Measurements from ENCODE around the gene ZBTB7C.

The ZBTB7C gene

DNA sequence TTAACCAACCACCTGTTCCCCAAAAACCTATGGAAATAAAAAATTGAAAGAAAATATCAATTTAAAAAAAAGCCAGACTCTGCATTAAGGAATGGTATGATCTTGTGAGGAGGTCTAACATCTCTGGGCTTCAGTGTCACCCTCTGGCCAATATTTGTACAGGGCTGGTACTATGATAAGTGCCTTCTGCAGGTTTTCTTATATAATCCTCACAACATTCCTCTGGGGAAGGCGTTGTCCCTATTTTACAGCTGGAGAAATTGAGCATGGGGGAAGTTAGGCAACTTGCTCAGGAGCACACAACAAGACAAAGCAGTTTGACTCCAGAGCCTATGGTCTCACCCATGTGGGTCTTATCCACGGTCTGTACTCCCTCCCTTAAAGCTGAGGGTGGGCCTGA, 86.0 kb downstream of the ZBTB7C start:
- DNase-seq (ENCODE audit: low read depth), result no peak

DNA sequence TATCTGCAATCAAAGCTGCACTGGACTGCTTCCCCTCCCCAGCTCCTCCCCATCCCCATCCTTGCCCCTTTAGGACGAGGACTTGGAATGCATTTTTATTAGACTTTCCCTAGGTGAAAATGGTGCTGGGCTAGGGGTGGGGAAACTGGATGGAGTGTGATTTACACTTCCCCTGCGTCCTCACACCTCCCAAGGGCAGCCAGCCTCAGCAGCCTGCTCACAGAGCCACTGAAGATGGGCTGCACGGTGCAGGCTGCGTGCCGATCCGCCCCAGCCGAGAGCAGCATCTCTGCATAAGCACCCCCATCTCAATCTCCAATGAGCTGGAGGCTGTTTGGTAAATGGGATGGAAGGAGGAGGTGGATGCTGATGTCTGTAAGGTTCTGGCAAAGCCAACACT, 87.6 kb downstream of the ZBTB7C start:
- no peak for DNase-seq (ENCODE audit: low read depth)

DNA sequence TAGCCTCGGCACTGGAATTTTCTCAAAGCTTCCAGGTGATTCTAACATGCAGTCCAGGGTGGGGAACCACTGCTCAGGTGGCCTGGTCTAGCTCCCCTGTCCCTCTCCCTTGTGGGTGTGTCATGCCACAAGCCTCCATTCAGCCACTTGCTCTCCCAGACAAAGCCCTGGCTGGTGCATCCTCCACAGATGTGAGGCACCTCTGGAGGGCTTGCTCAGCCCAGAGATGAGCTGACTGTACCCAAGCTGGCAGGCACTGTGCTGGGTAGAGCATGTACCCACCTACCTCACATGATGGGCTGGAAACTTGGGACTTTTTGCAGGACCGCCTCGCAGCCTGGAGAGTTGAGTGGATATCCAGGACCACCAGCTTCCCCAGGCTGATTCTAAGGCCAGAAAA, 88.1 kb downstream of the ZBTB7C start:
- no peak for DNase-seq (ENCODE audit: low read depth)

DNA sequence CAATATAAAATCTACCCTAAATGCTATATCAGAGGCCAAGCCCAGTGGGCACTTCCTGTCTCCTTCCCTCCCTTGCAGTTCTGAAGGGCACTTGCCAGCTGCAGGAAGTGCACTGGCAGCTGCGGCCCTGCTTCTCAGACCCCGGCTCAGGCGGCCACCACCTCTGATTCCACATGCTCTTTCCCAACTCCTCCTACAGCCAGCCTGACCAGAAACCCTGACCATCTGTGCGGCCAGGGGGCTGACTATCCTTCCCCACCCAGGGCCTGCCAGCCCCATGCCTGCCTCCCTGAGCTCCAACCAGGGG, 88.6 kb downstream of the ZBTB7C start:
- DNase-seq (ENCODE audit: low read depth), result no peak

DNA sequence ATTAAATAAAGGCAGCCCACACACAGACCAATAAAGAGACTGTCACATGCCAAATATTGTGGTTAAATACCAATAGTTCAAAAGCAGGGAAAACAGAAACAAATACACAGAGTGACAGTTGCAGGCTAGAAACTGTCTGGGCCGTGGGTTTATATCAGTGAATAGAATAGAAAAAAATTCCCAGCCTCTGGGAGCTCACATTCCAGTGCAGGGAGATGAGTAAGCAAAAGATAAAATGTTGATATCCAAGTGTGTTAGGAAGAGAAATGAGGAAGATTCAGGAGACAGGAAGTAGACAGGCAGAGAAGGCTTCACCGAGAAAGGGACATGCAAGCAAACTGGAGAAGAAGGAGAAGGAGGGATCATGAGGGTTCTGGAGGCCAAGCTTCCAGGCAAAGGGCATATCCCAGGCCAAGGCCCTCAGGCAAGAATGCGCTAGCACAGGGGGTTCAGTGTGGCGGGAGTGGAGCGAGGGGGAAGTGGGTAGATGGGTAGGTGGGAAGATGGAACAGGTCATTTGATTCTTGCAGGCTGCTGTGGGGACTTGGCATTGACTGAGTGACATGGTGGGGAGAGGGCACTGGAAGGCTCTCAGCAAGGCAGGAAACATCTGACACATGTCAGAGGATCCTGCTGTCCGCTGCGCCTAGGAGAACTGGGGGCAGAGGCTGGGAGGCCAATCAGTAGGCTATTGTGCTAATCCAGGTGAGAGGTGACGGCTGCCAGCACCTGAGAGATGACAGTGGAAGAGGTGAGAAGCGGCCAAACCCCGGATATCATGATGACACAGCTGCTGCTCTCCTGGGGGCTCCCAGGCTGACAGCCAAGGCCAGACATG, 89.2 kb downstream of the ZBTB7C start:
- DNase-seq (ENCODE audit: low read depth), result no peak

DNA sequence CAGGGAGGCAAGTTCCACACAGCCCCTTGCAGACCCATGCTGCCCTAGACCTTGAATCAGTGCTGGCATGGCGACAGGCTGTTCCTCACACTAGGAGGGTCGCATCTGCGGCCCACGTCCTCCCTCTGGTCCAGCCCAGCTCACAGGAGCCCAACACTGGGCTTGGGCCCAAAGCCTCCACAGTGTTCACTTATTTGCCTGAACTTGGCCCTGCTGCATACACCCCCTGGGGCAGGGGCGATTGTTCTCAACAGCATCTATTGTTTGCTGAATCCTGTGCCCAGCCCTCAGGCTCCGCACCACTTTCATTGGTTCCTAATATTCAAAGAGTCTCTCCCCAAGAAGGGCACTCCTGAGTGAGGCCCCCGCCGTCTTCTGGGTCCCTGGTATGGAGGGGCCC, 90.7 kb downstream of the ZBTB7C start:
- no peak for DNase-seq (ENCODE audit: low read depth)

DNA sequence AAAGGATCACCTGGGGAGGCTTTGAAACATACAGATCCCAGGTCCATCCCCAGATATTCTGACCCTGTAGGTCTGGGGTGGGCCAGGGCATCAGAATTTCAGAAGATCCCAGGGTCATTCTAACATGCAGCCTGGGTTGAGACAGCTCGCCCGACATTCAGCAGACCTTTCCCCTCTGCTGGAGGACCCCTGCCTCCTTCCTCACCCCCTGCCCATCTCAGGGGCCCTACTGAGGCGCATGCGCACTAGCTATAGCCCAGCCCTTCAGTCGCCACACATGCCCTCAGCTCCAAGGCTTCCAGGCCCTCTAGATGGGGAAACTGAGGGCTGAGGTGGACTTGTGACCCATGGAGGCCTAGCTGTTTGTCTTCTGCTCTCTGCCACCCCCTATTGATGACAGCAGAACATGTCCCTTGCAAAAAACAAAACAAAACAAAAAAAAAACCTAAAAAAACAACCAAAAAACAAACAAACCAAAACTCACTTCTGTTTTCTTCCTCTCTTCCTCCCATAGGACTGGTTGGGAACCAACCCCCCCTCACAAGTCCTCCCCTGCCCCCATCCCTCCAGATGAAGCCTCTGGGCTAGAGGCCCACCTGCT, 91.3 kb downstream of the ZBTB7C start:
- DNase-seq (ENCODE audit: low read depth), result no peak

DNA sequence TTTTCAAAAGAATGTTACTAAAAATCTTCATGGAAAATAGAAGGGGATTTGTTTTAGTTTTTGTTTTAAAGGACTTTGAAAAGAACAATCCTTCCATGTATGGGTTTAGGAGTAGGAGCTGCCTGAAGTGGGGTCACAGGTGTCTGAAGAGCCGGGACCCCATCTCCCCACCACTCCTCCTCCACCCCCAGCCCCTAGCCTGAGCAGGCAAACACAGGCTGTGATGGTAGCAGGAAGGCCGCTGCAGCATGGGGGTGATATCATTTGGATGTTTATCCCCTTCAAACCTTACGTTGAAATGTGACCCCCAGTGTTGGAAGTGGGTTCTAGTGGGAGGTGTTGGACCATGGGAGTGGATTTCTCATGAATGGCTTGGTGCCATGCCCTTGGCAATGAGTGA, 93.0 kb downstream of the ZBTB7C start:
- no peak for DNase-seq (ENCODE audit: low read depth)

DNA sequence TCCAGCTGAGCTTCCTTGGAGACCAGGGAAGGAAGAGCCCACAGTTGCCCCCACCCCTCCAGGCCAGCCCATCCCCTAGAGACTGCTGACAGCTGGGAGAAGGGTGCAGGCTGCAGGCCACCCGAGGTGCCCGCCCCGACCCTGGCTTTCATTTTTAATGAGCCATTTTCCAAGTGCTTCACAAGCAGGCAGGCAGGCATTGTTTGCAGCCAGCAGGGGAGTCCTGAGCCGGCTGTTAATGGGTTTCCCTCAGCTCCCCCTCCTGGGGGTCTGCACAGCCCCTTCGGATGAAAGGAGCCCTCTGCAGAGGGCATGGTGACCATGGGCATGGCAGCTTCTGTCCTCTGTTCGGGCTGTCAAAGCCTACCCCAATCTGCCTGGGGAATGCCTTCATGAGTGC, 94.5 kb downstream of the ZBTB7C start:
- no peak for DNase-seq (ENCODE audit: low read depth)

DNA sequence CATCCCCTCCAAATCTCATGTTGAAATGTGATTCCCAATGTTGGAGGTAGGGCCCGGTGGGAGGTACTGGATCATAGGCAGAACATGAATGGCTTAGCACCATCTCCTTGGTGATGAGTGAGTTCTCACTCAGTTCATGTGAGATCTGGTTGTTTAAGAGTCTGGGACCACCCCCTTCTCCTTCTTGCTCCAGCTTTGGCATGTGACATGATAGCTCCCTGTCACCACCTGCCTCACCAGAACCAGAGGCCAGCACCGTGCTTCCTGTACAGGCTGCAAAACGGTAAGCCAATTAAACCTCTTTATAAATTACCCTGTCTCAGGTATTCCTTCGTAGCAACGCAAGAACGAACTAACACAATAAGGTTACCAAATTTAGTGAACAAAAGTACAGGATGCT, 95.4 kb downstream of the ZBTB7C start:
- no peak for DNase-seq (ENCODE audit: low read depth)

DNA sequence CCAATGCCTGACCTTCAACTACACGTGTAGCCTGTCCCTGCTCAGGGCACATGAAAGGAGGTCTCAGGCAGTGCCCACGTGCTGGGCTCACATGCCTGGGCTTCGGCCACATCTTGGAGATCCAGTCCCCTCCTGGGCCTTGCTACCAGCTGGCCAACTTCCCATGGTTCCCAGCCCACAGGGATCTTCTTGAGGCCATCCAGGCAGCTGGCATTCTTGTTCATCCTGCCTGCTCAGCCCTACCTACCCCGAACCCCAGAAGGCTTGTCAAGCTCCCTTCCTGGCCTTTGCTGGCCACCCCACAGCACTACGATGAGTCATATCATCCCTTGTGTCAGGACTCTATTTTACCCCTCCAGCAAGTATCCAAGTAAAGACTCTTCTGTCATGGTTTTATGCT, 97.1 kb downstream of the ZBTB7C start:
- no peak for DNase-seq (ENCODE audit: low read depth)

DNA sequence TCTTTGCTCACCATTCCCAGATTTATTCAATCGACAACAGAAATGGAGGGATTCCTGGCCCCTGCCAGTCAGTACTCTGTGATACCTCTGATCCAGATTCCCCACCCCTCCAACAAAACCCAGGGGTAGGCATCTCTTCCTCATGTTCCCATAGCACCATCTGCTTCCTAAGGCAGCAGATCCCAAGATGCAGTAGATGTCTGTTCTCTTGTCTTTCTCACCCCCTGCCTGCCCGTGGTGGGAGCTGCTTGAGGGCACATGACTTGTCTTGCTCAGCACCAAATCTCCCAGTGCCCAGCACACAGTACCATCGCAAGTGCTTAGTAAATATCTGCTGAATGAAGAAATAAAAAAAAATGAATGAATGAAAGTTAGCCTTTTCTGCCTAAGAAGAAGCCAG, 98.2 kb downstream of the ZBTB7C start:
- no peak for DNase-seq (ENCODE audit: low read depth)

DNA sequence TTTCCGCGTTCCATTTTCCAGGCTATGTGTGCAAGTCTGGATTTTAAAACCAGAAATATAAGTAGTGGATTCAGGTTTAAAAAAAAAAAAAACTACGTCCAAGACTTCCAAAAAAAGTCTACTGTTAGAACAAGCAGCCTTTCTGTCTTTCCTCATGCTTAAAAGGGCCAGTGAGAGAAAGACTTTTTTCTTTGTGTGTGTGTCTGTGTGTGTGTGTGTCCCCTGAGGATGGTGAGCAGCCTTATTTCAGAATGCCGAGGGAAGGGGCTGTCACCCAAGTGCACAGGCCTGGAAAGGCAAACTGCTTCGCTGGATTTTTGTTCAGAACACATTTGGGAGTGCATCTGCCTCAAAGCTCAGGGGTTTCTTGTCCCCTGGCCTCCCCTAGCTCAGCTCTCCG, 98.8 kb downstream of the ZBTB7C start:
- no peak for DNase-seq (ENCODE audit: low read depth)

DNA sequence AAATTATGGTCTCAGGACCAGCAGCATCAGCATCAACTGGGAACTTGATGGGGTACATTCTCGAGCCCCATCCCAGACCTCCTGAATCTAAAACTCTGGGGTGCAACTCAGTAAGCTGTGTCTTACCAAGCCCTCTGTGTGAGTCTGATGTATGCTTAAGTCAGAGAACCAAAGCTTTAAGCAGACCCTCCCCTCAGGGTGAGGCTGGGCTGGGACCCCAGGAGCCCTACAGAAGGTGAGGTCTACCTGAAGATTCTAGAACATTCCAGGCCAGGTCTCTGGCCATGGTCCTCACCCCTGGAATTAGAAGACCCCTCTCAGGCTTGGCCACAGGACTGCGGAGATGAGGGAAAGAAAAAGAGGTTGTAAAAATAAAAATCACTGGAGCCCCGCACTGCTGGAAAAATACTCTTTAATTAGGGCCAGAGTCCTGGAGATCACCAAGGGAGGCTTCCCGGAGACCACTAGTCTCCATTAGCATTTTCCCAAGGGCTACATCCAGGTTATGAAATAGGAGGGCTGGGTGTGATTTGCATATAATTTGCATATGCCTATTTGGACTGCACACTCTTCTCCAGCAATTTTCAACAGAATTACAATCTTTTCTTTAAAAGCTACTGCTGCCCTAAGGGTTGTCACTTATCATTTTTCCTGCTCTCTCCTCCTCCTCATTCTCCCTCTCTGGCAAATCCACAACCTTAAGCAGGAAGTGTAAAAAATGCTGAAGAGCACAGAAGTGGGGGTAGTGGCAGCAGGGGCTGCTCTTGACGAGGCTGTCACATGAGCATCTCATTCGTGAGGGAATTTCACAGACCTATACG, 100.2 kb downstream of the ZBTB7C start:
- no peak for DNase-seq (ENCODE audit: low read depth)

DNA sequence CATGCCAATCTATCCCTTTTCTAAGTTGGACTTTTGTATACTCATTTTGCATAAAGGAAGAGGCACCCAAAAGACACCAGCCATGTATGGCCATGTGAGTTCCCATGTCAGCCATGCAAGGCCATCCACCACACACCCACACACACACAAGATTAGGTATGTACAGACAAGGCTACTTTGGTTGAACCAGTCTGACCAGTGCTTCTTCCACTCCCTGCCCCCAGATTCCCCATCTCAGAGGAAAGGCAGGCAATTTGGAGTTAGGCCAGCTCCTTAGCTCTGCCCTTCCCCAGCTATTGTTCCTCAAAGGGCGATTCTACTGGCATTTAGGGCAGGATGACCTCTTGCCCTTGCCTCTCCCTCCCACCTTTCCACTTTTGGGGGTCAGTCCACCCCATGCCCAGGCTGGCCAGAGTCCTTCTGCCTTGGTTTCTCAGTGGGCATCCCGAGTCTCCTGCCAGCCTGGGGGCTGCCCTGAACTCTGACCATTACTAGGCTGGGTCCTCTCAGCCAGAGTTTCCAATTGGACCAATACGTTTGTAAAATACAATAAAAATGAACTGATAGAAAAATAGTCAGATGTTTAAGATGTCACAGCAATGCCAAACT, 101.1 kb downstream of the ZBTB7C start:
- no peak for DNase-seq (ENCODE audit: low read depth)

DNA sequence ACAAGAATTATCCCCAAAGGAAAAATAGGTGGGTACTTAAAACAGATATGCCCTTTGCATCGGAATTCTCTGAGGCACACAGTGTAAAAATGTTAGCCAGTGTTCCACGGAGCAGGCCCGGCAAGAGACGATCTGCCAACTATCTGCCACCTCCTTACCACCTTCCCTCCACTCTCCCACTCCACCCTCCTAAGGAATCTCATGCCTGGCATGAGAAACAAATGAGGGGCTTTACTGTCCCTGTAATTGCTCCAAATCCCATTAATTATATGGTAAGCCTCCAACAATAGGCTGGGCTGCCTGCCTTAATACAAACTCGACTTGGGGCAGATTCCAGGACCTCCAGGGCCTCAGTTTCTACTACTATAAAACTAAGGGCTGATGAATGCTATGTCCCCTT, 102.3 kb downstream of the ZBTB7C start:
- DNase-seq (ENCODE audit: low read depth), result no peak

DNA sequence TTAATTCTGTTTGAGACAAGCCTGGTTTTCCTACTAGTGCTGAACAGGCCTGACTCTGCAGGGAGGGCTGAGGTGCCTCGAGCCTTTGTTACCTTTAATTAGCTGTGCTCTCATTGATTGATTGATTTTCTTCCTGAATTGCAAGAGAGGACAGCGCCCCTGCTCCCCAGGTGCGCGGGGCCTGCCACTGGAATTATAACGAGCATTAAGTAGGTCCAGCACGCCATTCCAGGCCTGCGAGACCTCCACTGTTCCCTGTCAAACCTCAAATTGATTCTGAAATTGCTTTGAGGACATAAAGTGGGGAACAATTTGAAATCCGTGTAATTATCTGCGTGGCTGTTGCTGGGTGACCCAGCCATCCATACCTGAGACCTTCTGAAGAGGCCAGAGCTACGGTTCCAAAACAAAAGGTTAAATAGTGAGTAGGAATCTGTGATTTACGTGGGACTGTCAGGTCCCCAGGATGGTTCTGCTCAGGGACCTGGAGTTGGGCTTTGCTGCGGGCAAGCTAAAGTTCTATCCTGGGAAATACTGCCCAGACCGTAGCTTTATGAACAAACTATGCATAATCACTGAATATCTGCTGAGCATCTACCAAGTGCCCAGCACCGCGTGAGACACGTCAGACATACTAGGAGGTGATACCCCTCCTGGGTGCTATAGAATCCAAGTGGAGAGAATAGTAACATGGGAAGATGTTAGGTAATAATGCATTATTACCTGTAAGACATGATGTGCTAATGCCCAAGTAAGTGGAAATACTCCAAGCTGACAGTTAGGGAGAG, 104.1 kb downstream of the ZBTB7C start:
- DNase-seq (ENCODE audit: low read depth), result no peak

DNA sequence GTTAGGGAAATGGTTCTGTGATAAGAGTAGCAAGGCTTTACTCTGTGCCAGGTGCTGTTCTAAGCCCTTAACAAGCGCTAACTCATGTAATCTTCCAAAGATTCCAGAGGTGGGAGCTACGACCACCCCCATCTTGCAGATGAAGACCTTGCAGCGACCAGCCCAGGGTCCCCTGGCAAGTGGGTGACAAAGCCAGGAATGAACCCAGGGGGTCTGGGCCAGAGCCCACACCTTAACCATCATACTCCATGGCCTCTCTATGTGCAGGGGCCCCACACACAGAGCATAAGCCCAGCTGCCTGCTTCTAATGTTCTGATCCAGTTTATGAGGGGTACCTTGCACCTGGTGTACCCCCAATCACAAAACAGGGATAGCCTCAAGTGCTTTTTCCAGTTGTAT, 105.3 kb downstream of the ZBTB7C start:
- DNase-seq (ENCODE audit: low read depth), result no peak

DNA sequence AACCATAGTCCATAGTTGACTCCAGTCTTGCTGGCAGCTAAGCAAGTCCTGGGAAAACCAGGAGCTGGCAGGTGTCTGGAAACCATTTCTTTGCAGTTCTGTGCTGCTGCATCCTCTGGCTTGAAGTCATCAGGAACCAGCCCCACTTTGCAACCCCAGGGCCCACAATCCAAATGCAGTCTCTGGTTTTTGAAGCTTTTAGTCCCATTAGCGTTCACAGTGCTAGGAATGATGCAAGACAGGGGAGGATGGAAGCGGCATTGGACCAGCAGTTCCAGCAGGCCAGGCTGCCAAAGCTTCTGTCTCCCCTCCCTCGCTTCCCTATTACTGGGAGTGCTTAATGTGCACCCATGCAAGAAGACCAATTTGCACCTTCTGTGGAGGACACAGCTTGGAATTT, 106.4 kb downstream of the ZBTB7C start:
- DNase-seq (ENCODE audit: low read depth), result no peak

DNA sequence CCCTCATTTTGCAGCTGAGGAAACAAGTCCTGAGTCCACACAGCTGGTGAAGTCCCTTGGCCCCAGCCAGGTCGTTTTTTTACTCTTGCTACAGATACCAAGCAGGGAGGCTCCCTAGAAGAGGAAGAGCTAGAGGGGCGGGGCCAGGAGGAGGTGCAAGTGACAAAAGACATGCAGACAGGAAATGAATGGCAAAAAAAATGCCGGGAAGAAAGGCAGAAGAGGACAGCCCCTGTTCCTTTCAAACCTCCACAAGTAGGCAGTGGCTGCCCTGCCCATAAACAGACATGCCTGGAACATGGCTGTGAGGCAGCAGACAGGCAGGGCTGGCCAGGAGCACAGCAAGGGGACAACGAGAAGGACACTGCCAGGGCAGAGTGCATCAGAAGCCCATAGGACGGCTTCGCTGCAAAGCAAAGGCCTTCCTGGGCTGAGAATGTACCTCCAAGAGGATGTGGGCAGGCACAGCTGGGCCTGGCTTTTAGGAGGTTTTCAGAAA, 108.7 kb downstream of the ZBTB7C start:
- DNase-seq (ENCODE audit: low read depth), result no peak

DNA sequence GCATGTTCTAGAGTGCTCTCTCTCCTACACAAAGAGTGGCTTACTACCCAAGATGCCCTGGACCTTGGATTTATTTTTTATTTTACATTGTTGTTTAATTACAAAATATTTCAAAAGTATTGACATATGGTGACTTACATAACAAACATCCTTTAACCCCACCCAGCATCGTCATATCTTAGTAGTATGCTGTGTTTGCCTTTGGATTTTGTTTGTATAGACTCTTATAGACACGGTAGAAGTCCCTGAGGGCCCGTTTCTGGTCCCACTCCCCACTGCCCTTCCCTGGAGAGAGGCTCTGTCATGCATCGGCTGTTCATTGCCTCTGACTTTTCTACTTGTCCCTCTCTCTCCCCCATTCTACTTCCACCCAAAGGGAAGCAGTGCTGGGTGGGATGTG, 112.0 kb downstream of the ZBTB7C start:
- no peak for DNase-seq (ENCODE audit: low read depth)

DNA sequence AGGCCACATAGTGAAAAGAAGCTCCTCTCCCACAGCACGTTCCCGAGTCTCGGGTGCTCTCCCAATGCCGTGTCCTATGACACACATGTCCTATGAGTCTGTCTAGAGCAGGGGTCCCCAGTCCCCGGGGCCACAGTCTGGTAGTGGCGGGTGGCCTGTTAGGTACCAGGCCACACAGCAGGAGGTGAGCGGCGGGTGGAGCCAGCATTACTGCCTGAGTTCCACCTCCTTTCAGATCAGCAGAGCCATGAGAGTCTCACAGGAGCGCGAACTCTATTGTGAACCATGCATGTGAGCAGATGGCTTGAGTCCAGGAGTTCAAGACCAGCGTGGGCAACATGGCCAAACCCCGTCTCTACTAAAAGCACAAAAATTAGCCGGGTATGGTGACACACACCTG, 112.6 kb downstream of the ZBTB7C start:
- no peak for DNase-seq (ENCODE audit: low read depth)

Data from activated gamma-delta T cell treated with anti-CD3 and anti-CD28 coated beads, Interleukin-2, amount 50 U/mL, for 16 hours (primary cell).